ENCODE measurements around the gene NOTCH4.
A peak's percentile ranks its signal among the peaks of the same experiment; 100 is the strongest.
"Not testable (repeated sequence)": the region's sequence is repeated elsewhere in the genome, so short reads cannot be mapped to it uniquely, and the experiment has no call there.

Gene NOTCH4

GRCh38 chr6:32194388-32194787, 29.5 kb downstream of the NOTCH4 start:
- DNase-seq (ENCODE audit: low read depth in 2 of 2), result no peak

- DNase-seq (ENCODE audit: low read depth in 2 of 2), result not testable (repeated sequence)
These were observed 30.8 kb downstream of the NOTCH4 start for GRCh38 chr6:32193096-32193495.

DNA sequence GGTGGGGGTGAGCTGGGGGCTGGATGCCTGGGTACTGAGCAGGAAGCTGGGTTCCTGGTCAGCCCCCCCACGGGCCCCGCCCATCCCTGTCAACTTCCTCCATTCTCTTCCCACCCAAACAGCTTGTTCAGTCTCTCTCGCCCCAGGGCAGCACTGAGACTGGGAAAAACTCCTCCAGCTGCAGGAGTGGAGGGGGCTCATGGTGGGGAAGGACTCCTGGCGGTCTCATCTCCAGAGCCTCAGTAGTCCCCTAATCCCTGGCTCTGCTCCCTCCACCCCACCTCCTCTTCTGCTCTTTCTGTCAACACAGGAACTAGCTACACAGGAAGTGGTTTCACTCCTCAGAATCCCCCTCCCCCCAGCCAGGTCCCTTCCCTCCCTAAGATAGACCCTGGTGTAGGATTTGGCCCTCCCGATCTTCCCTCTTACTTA, 31.2 kb downstream of the NOTCH4 start, which contains the start of gene GPSM3:
TSS of gene GPSM3 (minus strand) at position 36 of the 432 bp plus-strand sequence. CDS start 130 bp downstream, outside the sequence.
- peak; percentile 36 to 37 for DNase-seq (ENCODE audit: low read depth in 2 of 2)

DNA sequence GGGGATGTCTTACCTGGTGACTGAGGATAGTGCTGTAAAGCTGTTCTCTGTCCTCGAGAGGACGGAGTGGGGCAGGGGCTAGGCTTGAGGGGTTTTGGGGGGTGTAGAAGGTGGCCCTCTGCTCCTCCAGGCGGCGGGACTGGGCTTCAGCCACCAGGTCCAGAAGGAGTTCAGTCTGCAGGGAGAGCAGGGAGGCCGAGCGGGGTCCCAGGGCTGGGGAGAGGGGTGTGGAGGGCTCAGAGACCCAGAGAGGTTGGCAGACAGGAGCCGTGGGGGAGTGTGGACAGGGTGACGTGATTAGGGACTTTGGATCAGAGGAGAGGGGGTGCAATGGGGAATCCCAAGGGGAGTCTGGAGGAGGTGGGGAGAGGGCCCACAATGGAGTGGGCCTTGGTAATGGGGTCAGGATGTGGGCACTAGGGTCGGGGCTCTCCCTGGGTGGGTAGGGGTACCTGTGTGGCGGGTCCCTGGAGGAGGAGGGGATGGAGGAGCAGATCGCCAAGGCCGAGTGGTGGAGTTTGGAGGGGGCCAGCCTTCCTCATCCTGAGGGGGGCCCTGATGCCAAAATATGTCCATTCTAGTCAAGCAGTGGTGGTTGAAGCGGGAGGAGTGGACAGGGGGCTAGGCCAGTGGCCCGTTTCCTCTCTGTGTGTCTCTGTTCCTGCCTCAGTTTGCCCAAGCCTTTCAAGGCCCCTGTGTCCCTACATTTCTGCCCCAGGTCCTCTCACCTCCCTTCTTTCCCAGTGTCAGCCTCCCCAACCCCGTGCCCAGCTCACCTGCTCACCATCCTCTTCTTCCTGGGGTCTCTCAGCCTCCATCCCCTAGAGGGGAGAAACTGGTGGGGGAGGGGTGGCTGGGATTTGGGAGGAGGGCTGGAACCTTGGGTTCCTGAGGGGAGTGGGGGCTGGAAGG, 31.9 kb downstream of the NOTCH4 start:
- DNase-seq (ENCODE audit: low read depth in 2 of 2), result no peak

DNA sequence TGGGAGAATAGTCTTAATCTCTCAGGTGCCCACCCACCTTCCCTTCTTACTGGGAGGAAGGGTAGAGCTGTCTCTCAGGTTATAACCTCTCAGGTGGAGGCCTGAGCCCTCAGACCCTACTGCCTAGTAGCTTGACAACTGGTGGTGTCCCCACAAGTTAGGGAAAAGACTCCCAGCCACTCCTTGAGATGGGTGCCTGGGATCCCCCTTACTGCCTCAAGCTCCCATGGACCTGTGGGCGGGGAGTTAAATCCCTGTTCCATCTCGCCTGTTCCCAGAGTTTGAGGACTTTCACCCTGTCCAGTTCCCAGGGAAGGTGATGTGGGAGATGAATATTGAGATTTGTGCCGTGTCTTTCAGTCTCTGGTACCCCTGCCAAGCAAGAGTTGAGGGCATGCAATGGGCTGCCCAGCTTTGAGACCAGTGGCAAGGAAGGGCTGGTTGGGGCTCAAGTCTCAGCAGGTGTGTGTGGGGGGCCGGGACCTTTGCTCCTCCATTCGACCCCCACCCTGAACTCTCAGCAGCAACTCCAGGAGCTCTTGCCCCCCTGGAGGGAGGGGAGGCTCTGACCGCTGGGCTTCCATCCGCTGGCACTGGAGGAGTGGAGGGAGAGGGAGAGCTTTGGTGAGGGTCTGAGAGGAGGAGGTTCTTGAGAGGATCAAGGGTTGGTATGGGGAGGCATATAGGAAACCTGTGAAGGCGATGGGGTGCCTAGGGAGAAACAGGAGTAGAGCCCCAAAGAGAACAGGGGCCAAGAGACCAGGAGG, 32.8 kb downstream of the NOTCH4 start:
- no peak for DNase-seq (ENCODE audit: low read depth in 2 of 2)

GRCh38 chr6:32190054-32190851, 33.6 kb downstream of the NOTCH4 start, which contains the start of gene PBX2:
TSS of gene PBX2 (minus strand) at chr6:32190202. CDS start at chr6:32189915, 287 bp downstream.
- DNase-seq (ENCODE audit: low read depth in 2 of 2), result peak; percentile 85 to 87

DNA sequence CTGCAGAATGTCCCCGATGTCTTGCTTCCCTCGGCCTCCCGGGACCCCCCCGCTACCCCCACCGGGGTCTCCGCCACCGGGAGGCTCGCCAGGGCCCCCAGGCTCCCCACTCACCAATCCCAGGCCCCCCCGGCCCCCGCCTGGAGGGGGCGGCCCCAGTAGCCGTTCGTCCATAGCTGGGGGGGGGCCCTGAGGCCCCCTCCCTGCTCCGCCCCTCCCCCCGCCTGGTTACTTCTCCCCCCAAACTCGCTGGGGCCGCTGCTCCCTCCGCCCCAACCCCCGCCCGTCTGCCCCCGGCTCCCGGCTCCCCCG, 34.2 kb downstream of the NOTCH4 start:
- DNase-seq (ENCODE audit: low read depth in 2 of 2), result no peak

DNA sequence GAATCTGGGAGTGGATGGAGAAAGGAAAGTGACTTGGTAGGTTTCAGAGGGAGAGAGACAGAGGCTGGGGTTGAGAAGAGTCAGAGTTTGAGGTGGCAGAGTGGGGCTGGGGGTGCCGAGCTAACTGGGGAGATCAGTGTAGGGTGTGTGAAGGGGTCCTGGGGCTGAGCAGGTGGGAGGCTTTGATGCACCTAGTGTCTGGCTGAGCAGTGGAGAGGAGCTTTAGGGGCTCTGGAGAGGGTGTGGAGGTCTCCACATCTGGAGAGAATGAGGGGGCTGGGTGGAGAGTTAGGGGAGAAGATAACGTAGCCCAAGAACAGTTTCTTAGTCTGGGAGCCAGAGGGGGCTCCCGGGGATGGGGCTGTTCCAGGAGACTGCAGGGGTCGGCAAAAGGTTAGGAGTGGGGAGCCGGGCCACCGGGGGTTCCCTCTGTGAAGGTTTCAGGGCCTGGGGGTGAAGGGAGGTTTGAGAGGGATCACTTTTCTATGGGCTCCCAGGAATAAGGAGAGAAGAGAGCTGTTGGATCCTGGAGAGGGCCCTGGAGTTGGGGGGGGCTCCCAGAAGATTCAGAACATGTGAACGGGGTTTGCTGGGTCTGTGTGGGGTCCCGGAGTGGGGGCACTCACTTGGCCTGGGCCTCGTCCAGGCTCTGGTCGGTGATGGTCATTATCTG, 34.7 kb downstream of the NOTCH4 start:
- no peak for DNase-seq (ENCODE audit: low read depth in 2 of 2)

DNA sequence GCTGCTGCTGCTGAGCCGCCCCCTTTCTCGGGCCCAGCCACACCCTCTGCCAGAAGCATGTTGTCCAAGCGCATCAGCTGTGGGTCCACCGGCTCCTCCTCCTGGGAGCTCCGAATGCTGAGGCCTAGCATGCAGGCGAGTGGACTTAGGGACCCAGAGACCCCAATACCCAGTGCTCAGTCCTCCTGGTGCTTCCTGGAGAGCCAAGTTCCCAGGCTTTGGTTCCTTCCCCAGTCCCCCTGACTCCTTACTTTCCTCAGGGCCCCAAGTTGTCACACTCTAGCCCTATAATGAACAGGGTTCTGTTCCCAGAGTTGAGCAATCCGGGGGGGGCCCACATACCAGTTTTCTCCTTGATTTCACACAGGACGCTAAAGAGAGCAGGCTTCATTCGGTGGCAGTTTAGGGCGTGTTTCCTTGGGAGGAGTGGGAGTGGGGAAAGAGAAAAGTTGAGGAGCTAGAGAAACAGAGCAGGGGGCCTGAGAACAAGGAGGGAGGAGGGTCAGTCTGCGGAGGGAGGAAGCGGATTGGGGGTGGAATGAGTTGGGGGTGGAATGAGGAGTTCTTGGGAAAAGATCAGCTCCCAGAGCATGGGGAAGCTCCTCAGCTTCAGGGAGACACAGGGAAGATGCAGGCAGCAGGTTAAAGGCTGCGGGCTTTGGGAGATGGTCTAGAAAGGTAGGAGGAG, 35.3 kb downstream of the NOTCH4 start:
- DNase-seq (ENCODE audit: low read depth in 2 of 2), result no peak

GRCh38 chr6:32187725-32188380, 36.0 kb downstream of the NOTCH4 start:
- DNase-seq (ENCODE audit: low read depth in 2 of 2), result not testable (repeated sequence)

- DNase-seq (ENCODE audit: low read depth in 2 of 2), result no peak
These were observed 36.7 kb downstream of the NOTCH4 start for GRCh38 chr6:32187009-32187709.

GRCh38 chr6:32186151-32186840, 37.6 kb downstream of the NOTCH4 start:
- DNase-seq (ENCODE audit: low read depth in 2 of 2), result not testable (repeated sequence)

- DNase-seq (ENCODE audit: low read depth in 2 of 2), result peak; percentile 51 to 55
These were observed 38.2 kb downstream of the NOTCH4 start for GRCh38 chr6:32185681-32186131.

GRCh38 chr6:32184084-32184640, 39.7 kb downstream of the NOTCH4 start, which contains the start of gene AGER:
TSS of gene AGER (minus strand) at chr6:32184253. CDS start at chr6:32184222, 31 bp downstream.
- DNase-seq (ENCODE audit: low read depth in 2 of 2), result no peak

DNA sequence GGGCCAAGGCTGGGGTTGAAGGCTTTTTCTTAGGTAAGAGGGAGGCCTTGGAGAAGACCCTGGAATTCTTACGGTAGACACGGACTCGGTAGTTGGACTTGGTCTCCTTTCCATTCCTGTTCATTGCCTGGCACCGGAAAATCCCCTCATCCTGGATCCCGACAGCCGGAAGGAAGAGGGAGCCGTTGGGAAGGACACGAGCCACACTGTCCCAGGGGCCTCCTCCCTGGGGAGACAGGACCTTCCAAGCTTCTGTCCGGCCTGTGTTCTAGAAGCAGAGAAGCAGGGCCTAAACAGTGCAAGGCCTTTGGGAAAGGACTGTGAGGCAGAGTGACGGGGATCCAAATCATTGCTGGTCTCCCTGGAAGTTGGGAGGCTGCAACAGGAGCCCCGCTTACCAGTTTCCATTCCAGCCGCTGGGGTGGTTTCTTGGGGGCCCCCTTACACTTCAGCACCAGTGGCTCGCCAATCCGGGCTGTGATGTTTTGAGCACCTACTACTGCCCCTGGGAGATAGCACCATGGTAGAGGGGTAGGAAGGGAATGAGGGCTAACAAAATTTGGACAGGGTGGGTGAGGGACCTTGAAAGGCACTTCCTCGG, 40.3 kb downstream of the NOTCH4 start:
- DNase-seq (ENCODE audit: low read depth in 2 of 2), result no peak

GRCh38 chr6:32183030-32183429, 40.8 kb downstream of the NOTCH4 start:
- no peak for DNase-seq (ENCODE audit: low read depth in 2 of 2)

DNA sequence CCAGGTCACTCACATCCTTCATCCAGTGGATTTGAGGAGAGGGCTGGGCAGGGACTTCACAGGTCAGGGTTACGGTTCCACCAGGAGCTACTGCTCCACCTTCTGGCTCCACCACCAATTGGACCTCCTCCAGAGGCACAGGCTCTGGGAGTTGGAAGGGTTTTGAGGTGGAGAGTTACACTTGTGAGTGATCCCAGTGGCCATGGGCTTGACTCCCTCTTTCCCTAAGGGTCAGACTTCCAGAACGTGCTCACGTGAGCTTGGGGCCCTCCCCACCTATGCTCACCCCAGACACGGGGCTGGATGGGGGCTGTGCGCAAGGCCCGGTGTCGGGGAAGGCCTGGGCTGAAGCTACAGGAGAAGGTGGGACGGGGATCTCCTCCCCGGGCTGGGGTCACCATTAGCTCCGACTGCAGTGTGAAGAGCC, 41.3 kb downstream of the NOTCH4 start:
- no peak for DNase-seq (ENCODE audit: low read depth in 2 of 2)

Measured in fibroblast of skin of left quadriceps (primary cell).